ENCODE data around the gene NCK2.

Gene NCK2

DNA sequence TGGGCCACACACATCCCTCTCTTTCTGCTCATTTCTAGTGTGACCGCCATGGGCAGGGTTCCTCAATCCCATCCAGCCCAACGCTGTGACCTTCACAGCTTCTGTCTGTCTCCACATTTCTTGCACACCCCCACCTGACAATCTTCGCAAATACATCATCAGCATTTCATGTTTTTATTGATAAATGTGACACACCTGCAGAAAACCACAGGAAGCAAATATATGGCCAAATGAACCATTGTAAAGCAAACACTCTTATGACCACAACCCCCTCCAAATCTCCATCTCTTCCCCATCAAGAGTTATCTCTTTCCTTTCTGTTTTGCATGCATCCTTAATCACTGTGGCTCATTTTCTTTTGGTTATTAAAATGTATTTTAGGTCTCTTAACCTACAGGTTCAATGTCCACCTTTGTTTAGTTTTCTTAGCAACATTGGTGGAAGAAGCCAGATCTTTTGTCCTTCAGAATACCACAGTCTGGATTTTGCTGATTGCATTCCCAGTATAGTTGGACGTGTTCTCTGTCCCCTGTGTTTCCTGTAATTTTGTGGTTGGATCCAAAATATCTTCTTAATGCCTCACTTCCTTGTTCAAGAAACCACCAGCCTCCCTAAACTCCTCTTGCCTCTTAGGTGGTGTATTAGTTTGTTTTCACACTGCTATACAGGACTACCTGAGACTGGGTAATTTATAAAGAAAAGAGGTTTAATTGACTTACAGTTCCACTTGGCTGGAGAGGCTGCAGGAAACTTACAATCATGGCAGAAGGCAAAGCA lies 9.8 kb upstream of the NCK2 start:
- no peak for DNase-seq (ENCODE audit: low read depth in 2 of 2)

DNA sequence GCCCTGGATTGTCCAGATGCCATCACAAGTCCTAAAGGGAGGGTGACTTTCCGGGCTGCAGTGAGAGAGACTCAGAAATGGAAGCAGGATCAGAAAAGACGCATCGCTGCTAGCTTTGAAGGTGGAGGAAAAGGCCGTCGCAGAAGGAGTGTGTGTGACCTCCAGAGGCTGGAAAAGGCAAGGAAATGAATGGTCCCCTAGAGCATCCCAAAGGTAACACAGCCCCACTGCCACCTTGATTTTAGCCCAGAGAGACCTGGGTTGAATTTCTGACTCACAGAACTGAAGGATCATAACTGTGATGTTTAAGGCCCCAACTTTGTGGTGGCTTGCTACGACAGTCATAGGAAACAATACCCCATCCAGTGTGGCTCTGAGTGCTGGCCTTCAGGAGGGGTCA lies 8.6 kb upstream of the NCK2 start:
- no peak for DNase-seq (ENCODE audit: low read depth in 2 of 2)

DNA sequence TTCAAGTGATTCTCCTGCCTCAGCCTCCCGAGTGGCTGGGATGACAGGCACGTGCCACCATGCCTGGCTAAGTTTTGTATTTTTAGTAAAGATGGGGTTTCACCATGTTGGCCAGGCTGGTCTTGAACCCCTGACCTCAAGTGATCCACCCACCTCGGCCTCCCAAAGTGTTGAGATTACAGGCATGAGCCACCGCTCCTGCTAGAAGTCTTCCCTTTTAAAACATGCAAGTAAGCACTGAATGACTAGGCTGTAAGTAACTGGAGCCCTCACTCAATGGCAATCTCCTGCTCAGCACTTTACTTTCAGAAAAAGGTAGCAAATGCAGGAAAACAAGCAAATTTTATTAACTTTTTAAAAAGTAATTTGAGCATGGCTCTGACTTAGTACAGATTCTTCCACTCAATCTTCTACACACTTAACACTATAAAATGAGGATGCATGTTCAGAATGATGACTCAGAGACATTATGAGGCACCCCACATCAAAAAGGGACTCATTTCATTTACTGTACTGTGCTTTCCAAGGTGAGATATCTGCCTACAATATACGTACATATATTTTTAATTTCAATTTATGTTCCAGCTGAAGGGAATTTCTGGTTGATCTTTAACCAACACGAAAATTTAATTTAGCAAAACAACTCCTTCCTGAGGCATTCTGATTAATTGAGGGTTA lies 6.6 kb upstream of the NCK2 start:
- DNase-seq (ENCODE audit: low read depth in 2 of 2) = no peak

DNA sequence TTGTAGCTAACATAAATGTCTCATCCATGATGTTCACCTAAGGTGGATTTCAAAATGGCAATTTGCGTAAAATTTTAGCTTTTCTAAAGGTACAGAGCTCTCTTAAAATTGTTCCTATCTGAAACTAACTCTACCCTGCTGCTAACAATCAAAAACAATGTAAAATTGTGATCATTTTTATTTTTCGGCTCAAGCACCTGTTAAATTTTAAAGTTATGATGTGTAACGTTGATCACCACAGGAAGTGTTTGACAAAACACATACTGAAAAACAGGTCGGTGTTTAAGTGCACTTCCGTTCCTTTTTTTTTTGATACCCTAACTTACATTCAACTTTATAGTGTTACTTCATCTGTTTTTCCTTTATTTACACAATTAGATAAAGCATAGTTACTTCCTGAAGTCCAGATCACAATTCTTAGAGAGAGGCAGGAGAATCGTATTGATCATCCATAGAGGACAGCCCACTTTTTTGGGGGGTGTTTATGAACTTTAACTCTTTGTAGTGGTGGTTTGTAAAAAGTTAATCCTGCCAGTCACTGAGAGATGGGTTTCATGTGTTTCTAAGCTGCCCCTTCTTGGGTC lies 6.0 kb upstream of the NCK2 start:
- no peak for DNase-seq (ENCODE audit: low read depth in 2 of 2)

DNA sequence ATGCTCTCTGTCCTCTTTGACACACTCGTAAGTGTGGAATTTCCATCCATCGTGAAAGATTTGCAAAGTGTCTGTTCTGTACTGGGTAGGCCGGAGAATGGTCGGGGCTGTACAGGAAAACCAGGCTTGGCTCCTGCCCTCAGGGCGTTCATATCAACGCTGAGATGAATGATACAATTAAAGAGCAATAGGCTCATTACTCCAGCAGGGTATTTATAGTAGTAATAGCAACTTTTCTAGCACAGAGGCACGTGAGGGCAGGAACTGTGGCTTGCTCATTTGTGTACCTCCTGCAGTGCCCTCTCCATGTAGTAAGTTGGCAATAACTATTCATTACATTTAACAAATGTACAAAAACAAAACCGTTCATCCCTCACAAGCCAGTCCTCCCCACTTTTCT lies 5.3 kb upstream of the NCK2 start:
- no peak for DNase-seq (ENCODE audit: low read depth in 2 of 2)

DNA sequence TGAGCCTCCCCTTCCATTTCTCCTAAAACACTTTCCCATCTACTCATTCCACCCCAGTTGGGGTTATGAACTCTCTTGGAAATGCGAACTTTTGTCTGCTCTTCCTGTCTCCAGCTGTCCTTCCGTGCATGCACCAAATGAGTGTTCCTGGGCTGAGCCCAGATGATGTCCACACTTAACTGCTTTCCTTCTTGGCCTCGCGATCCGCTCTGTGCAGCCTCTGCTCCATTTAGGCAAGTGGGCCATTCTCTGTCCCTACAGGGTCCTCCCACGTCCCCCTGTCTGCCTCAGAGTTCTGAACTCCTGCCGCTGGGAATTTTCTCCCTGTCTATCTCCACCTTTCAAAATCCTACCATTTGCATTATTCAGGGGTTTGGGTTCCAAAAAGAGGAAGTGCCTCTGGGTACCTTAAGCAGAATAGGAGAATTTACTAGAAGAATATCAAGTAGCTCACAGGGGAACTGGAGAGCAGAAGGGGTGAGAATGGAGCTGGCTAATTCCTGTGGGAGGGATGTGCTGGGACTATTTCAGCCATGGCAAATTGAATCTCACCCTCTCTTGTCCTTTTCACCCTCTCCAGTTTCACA lies 4.7 kb upstream of the NCK2 start:
- no peak for DNase-seq (ENCODE audit: low read depth in 2 of 2)

DNA sequence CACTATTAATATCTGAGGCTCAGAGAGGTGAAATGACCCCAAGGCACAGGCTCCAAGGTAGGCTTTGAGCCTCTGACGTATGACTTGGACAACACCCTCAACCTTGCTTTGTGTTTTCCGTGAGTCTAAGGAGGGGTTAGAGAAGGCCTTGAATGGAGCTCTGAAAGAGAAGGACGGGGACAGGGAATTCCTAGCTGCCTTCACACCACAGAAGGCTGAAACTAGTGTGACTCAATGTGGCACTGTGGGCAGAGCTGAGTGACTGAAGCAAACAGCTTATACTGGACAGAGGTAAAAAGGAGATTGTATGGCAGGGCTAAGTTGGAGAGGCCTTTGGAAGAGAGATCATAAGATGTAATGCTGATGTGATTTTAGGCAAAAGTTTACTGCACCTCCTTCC lies 3.5 kb upstream of the NCK2 start:
- no peak for DNase-seq (ENCODE audit: low read depth in 2 of 2)

DNA sequence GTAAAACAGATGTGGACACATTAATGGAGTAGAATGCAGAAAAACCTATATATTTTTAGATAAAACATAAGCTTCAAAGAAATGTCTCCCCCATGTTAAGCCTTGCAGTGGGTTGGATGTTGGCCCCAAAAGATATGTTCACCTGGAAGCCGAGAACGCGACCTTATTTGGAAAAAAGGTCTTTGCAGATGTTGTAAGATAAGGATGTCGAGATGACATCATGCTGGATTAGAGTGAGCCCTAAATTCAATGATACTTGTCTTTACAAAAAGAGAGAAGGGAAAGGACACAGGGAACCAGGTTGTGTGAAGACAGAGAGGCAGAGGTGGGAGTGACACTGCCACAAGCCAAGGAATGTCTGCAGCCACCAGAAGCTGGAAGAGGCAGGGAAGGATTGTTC lies 3.1 kb upstream of the NCK2 start:
- DNase-seq (ENCODE audit: low read depth in 2 of 2) = no peak

DNA sequence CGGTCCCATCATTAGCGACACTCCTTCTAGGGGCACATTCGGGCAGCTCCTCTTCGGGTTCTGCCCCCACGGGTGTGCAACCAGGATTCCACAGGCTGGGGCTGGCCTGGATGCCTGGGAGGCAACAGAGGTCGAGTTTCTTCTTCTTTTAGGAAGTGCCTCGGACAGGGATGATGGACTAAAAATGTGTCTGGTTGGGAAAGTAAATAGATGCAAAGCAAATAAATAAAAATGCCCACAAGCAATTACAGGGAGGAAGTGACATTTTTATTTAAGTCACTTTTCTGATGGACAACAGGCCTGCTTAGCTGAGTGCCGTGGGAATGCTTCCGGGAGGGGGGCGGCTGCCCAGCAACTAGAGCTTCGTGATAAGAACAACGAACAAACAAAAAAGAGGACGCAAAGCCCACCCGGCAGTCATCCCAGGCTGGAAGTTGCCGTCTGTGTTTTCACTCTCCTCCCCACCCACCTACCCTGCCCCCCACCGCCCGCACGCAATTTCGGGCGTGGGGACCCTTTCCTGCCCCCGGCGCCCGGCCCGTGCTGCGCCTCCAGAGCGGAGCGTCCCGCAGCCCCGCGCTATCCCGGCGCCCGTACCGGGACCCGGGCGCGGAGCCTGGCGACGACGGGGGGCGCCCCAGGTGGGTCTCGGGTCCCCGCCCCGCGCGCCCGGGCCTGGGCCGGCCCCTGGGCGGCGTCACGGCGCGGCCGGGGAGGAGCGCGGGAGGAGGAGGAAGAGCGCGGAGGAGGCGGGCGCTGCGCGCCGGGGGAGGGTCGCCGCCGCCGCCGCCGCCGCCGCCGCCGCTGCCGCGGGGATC lies 412 bp upstream of the NCK2 start:
- peak; percentile 35 to 52 for DNase-seq (ENCODE audit: low read depth in 2 of 2)

DNA sequence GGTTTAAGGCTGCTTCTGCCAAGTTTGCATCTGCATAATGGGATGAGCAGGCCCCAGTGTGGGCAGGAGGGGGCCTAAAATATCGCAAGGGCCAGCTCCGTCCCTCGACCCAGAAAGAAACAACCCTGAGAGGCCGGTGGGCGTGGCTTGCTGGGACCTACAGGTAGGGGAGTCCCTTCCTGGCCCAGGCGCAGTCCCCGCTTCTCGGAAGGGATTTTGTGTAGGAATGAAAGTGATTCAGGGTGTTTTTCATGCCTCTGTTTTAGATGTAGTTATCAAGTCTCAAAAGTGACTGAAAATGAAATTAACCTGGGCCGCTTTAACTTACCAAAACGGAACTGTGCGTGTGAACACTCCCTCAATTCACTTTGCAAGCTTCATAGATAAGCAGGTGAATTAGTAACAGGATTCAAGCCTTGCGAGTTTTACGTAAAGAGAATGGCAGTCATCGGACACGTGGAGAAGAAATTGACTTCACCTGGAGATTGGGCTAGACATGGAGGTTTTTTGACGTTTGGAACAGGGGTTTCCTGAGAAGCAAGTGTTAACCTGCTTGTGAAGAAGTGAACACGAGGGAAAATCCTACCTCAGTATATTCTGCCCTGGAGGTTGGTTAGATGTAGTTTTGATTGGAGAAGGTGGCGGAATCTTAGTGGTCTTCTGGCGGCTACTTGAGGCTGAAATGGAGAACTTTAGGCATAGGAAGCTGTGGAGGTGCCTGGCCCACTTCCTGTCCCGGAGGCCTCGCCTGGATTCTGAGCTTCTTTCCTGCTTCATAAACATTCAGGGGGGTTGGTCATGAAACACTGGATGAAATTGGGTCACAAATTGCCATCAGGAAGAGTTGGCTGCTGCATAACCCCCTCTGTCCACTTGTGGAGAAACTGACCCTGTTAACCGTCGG lies 1.7 kb downstream of the NCK2 start:
- peak; percentile 80 to 92 for DNase-seq (ENCODE audit: low read depth in 2 of 2)

DNA sequence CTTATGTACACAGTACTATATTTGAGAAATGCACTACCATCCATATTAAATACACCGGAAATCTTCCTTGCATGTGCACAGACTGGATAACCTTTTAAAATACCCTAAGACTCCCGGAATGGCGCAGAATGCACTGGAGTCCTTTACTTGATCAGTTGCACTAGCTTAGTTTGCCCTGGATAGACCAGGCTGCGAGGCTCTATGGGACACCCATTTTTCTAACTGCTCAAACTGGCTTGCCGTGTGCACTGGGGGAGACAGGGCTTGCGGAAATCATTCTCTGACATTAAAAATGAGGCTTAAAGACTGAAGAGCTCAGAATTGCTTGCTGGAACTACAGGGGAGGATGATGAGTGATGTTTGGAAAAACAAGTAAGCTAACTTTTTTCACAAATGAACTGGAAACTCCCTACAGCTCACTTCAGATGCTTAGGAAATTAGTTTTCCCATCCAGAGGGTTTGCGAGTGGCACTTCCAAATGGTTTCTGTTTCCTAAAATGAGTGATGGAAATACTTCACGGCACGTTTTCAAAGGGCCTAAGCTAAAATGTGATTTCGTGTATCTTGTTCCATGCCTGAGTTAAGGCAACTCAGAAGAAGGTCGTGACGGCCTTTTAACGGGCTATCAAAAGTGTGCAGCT lies 2.7 kb downstream of the NCK2 start:
- no peak for DNase-seq (ENCODE audit: low read depth in 2 of 2)

DNA sequence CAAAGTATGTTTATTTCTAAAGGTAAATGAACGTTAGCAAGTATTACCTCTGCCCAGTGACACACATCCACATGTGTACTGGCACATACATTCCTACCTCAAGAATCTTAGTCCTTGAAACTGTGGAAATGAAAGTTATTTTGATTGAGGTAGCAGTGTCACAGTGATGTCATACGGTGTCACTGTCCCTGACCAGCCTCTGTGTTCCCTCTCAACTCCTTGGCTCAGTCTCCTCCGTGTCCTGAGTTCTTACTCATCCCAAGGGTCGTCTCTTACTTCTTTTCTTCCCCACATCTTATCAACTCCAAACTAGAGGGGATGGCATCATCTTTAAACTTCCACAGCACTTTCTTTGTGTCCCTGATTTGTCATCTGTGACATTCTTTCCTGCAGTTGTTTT lies 3.3 kb downstream of the NCK2 start:
- DNase-seq (ENCODE audit: low read depth in 2 of 2) = no peak

DNA sequence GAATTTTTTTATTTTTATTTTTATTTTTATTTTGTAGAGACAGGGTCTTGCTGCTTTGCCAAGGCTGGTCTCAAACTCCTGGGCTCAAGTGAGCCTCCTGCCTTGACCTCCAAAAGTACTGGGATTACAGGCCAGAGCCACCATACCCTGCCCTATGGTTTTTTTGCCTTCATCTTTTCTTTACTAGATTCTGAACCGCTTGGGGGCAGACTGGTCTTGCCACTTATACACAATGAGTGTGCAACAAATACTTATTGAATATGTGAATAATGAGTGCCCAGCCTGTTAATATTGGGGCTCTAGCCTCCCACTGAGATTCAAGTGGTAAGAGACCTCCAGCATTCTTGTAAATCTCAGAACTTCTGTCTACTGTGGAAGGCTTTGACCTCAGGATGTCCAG lies 3.9 kb downstream of the NCK2 start:
- DNase-seq (ENCODE audit: low read depth in 2 of 2) = no peak

DNA sequence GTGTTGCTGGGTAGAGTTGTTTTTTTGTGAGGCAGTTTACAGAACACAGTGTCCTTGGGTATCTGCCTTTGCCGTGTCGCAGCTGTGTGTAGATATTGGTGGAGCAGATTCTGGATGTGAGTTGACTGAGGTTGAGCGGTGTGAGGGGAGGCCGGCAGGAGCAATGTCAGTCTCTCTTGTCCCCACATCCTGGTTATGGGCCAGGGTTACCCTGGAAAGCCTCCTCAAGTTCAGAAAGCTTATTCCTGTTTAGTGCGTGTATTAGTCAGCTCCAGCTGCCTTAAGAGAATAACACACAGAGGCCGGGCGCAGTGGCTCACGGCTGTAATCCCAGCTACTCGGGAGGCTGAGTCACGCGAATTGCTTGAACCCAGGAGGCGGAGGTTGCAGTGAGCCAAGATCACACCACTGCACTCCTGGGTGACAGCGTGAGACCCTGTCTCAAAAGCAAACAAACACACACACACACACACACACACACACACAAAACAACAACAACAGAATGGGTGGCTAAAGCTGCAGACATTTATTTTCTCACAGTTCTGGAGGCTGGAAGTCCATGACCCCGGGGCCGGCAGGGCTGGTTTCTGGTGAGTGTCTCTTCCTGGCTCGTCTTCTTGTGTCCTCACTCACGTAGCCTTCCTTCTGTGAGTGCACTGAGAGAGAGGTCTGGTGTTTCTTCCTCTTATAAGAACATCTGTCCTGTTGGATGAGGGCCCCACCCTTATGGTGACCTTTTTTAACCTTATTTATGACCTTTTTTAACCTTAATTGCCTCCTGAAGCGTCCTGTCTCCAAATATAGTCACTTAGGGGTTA lies 5.1 kb downstream of the NCK2 start:
- no peak for DNase-seq (ENCODE audit: low read depth in 2 of 2)

DNA sequence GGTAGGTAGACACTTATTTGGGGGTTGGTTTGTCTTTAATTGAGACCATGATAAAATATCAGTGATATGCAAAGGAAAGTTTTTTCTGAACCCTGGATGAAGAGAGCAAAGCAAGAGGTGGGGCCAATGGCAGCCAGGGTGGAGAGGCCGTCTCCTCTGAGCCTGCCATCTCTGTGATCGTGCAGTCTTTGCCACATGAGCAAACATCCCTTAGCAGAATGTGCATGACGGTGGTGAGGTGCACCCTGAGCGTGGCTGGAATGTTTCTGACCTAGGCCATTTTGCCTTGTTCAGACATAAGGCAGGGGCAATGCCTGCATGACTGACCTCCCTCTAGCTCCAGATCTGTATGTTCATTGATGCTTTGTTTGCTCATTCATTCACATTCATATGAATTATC lies 6.0 kb downstream of the NCK2 start:
- no peak for DNase-seq (ENCODE audit: low read depth in 2 of 2)

DNA sequence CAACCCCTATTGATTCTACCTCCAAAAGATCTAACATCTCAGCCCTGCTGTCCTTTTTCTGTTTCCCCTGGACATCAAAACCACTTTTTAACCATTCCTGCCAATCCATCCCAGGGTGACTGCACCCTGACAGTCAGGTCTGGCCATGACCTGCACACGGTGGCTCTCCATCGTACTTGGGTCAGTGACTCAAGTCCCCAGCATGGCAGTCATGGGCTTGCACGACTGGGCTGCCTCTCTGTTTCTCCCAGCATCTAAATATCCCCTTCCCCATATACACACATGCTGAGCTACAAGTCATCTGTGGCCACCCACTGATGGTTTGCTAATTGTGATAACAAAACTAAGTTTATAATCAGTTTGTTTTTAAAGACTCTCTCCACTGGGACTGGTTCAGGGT lies 6.6 kb downstream of the NCK2 start:
- DNase-seq (ENCODE audit: low read depth in 2 of 2) = no peak

DNA sequence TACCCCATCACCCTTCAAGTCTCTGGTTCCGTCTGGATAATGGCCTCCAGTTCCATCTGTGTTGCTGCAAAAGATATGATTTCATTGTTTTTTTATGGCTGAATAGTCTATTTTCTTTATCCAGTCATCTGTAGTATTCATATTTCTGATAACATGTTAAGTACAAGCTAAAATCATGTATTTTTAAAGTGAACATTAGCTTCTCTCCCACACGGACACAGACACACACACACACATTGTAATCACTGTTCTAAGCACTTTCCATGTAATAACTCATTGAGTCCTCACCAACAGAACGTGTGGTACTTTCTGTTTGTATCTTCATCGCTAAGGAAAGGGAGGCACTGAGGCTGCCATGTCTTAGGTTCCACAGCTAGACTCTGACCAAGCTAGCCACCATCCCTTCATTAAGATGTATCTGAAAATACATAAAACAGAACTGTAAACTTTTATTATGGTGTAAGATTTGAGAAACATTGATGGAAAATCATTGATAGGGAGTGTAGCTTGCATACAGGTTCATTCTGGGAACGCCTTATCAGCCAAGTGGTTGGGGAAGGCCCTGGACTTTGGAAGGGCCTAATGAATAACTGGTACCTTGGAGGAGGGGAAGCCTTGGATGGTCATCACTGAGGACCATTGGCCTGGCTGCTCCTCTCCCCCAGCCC lies 8.1 kb downstream of the NCK2 start:
- DNase-seq (ENCODE audit: low read depth in 2 of 2) = no peak

DNA sequence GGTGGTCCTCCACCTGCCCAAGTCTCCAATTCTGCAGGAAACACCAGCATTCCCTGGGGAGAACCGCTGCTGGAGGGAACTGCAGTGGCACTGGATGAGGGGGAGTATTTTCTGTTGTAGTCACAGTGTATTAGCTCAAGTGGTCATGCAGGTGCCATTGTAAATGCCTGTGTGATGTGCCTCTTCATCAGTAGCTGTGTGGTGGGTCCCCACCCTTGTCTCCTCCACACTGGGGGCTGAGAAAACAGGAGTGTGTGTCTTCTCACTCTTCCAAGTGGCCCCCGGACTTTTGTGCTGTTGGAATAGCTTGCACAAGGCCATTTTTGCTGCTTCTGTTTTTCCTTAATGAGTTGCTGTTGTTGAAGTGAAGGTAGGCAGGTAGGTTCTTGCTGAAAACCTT lies 8.7 kb downstream of the NCK2 start:
- no peak for DNase-seq (ENCODE audit: low read depth in 2 of 2)

DNA sequence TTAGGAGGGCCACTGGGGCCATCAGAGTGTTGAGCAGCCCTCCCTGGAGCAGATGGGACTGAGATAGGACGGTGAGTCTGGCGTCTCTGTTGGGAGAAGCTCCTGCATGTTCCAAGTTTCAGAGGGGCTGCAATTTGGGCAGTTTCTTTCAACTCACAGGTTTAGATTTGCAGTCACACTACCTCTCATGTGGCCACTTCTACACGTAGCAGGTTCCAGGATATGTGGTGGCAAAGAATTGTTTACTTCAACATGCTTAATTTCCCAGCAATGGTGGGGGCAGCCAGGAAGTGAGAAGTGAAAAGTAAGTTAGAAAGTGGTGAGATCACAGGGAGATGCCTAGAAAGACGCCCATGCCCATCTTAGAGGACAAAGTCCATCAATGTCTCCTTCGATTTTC lies 9.3 kb downstream of the NCK2 start:
- DNase-seq (ENCODE audit: low read depth in 2 of 2) = peak in 1 of 2 experiments; percentile 33
